Erythroblast (primary cell): ENCODE results near the gene CD300LF.

Source experiments
- GATA1 ChIP-seq: IDR thresholded peaks from 2 replicates; pipeline ENCODE4 v1.6.1; 2011; ENCODE audit warnings: low read depth, mild to moderate bottlenecking, control low read depth, low read length, moderate library complexity
- POLR2A ChIP-seq: IDR thresholded peaks from 2 replicates; pipeline ENCODE4 v1.6.1; 2011; ENCODE audit warnings: mild to moderate bottlenecking, low read length

- TF ChIP-seq POLR2A: no peak
- TF ChIP-seq GATA1: no peak
Observed at GRCh38 chr17:74756891-74757290, 44.2 kb upstream of the CD300LF start.
